Loucy (cell line): Measurements from ENCODE around the gene SLC38A3.

ENCODE experiments used
- CTCF ChIP-seq: fragments of 200-600 bp; sonication (generic); conservative IDR thresholded peaks from 2 replicates; pipeline ENCODE4 v1.5.1; 2014; ENCODE audit warnings: mild to moderate bottlenecking, antibody characterized with exemption, low read length
- EZH2phosphoT487 ChIP-seq: fragments of 200-600 bp; IDR thresholded peaks from 2 replicates; pipeline ENCODE4 v1.6.1; 2018; ENCODE audit warnings: antibody characterized with exemption, mild to moderate bottlenecking, moderate library complexity, borderline replicate concordance

DNA sequence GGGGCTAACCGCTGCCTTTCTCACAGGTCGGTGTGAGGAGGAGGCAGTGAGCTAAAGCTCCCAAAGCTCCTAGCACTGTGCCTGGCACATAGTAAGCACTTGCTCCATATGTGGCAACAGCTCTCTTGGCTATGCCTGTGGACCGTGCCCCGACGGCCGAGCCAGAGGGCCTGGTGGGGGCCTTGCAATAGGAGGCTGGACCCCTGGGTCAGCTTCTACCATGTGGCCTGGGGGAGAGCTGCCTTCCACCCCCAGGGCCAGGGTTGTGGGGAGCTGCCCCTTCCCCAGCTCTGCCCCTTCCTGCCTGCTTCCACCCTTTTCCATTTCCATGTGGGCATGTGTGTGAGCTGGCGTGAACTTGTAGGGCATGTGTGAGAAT, 30.6 kb upstream of the SLC38A3 start:
- TF ChIP-seq CTCF, result no peak
- no peak for TF ChIP-seq EZH2phosphoT487
